Keratinocyte (primary cell): ENCODE measurements around the gene RANBP17.
"Not testable (repeated sequence)": the region's sequence is repeated elsewhere in the genome, so short reads cannot be mapped to it uniquely, and the experiment has no call there.

Experiments used
- CTCF ChIP-seq, 3 experiments: IDR thresholded peaks in 1 of 3; conservative IDR thresholded peaks in 1 of 3; optimal IDR thresholded peaks in 1 of 3; 2 replicates in 2 of 3; 3 replicates in 1 of 3; pipeline versions ENCODE3 to v1.5.1; 2011; ENCODE audit warnings: low read length in 3 of 3, mild to moderate bottlenecking in 3 of 3, moderate library complexity in 2 of 3, control low read depth in 1 of 3, inconsistent platforms in 1 of 3; ENCODE audit not compliant: insufficient read depth in 2 of 3; ENCODE audit errors: extremely low read depth in 1 of 3
- EZH2 ChIP-seq: IDR thresholded peaks from one replicate; pipeline ENCODE4 v1.6.1; 2012; ENCODE audit warnings: inconsistent platforms, mild to moderate bottlenecking, low read length, moderate library complexity

- TF ChIP-seq CTCF (optimal IDR thresholded peaks at IDR 0.05 in 1 of 3, IDR thresholded peaks at IDR 0.05 in 1 of 3, conservative IDR thresholded peaks at IDR 0.05 in 1 of 3; ENCODE audit: extremely low read depth in 1 of 3, insufficient read depth in 2 of 3, low read length in 3 of 3); EZH2: not testable (repeated sequence)
These were observed 73.9 kb downstream of the RANBP17 start for GRCh38 chr5:170935534-170936218.
